ENCODE results near the gene OR51B6.
A peak's percentile ranks its signal among the peaks of the same experiment; 100 is the strongest.

OR51B6 gene

DNA sequence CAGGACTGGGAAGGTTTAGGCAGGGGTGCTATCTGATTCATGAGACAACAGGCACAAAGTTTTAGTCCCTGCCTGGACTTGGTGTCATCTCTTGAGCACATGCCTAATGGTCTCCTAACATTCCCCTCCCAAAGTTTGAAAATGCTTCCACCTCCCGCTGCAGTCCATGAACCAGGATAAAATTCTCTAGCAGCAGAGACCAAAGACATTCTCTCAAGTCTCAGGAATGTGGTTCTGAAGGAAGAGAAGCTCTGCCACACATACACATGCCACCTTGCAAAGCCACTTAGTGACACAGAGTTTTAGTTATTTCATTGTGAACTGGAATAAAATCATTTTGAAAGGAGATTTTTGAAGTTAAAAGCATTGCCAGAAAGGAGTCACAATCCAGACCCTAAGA is 15.5 kb downstream of the OR51B6 start:
- FAIRE-seq, result no peak

DNA sequence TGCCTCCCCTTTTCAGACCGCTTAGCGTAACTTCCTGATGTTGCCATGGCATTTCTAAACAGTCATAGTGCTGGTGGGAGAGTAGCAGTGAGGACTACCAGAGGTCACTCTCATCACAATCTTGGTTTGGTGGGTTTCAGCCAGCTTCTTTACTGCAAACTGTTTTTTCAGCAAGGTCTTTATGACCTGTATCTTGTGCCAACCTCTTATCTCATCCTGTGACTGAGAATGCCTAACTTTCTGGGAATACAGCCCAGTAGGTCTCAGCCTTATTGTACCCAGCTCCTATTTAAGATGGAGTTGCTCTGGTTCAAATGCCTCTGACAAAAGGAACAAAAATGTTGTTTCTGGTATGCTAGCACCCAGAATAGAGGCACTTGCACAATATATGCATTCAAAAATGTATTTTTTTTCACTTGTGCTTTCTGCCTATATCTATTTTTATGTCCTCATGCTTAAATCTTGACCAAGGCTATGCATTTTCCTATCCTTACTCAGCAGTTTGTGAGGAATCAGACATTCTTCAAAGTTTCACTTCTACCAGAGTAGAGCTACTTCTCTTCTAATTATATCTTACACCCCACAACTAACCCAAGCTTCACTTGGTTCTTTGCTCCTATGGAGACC is 16.3 kb downstream of the OR51B6 start:
- FAIRE-seq, result no peak

DNA sequence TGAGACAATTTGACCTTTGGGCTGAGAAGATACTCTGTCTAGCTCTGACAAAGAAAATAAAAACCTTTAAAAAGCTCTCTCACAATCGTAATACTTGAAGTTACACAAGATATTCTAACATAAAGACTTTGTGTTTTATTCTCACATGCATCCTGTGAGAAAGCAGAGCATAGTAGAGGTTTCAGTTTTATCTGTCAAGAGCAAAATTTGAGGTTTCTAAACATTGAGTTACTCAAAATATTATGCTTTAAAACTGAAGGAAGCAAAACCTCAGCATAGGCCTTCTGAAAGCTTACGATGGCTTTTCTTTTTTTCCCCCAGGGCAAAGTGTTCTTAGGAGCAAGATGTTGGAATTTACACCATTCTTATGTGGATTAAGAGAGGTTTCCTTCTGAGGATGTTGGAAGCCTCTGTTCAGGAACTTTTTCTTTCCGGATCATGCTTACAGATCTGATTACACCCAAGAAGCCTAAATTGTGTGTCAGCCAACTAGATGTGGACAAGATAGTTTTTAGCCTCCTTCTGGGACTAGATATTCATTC is 17.3 kb downstream of the OR51B6 start:
- FAIRE-seq, result no peak

DNA sequence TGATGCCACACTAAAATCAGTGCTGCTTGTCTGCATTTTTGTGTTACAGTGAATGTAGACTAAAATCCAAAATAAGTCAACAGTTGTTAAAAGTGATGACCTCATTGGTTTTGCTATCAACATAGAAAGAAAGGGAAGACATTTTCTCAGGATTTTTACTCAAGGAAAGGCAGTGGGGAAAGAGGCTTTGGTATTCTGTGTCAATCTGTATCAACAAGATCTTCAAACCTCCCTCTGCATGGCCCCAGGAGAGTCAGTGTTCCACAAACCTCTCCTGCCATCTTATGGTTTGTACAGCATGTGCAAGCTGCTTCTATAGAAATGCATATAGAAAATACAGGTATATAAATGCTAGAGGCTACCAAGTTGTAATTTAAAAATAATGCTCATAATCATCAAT is 18.5 kb downstream of the OR51B6 start:
- no peak for FAIRE-seq

DNA sequence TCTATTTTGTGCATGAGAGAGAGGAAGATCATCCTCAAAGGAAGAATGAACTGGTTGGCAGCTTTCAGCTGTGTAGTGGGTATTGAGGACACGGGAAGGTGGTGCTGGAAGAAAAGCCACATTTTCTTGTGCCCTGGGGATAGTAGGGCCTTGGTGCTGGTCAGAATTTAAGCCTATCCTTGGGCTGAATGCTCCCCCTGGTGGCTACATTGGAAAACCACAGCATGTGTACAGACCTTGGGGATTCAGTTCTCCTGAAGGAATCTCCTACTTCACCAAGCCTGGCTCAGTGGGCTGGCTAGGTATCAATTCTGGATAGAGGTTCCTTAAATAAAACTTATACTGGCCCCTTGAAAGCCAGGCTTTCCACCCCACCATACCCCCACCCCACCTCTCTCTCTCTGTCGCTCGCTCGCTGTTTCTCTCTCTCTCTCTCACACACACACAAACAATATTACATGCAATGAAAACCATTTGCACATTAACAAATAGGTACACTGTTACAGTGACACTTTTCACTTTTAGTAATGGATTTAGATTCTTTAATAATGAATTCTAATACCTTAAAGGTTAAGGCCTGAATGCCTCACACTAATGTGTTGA is 29.5 kb downstream of the OR51B6 start:
- peak; percentile 9 for FAIRE-seq

DNA sequence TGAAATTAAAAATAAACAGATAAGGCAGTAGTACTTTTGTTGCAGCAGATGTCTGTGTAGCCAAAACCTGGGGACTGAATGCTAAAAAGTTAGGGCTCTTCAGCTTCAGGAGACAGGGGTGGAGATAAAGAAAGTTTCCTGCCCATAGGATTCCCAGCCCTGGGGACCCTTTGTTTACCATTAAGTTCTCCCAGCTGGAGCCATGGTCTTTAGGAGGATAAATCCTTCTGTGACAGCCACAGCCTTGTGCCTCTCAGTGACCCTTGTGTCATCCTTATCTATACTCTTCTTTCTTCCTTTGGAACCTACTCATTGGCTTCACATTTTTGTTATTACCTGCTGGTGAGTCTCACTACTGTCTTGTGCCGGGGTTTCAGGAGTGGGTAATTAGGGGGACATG is 32.3 kb downstream of the OR51B6 start, which contains the start of gene OR51M1:
TSS of gene OR51M1 (plus strand) at position 237 of the 400 bp plus-strand sequence. CDS start 5,587 bp downstream, outside the sequence.
- no peak for FAIRE-seq

DNA sequence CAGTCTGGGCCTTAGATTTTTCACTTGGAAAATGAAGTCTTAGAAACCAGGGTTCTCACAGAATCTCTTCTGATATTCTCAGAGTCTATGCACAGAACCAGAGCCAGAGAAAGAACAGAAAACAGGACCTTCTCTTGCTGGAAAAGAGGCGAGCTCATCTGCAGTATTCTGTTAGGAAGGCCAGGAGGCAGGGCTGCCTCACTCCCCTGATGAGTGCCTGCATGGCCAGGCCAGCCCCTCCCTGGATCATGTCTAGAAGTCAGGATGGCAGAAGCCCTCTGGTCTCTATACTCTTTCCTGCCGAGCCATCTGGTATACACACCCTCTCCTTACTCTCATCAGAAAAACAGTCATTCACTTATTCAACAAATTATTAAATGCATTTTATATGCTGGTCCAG is 33.0 kb downstream of the OR51B6 start:
- FAIRE-seq, result no peak

DNA sequence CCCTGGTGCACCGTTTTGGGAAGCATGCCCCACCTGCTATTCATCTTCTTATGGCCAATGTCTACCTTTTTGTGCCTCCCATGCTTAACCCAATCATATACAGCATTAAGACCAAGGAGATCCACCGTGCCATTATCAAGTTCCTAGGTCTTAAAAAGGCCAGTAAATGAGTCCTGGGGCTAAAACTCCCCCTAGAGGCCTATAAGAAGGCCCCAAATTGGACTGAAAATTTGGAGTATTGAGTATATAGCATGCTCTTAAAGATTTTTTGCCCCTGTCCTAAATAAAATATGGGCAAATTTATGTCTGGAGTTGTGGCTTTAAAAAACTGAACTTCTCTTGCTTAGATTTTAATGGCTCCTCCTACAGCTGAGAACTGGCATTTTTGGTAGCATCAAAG is 38.9 kb downstream of the OR51B6 start:
- no peak for FAIRE-seq

DNA sequence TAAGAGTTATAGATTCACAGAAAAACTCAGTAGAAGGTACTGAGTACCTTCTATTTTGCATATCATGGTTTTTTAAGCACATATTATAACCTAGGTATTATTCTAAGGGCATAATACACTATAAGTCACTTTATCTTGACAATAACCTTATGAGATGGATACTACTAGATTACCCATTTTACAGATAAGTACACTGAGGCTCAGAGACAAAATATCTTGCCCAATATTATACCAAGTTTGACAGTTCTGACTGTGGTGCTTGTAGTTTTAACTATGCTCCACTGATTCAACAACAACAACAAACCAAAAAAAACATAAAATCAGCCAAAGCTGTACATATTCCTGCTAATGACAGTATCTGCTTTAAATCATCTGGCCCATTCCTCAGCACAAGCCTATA is 42.8 kb downstream of the OR51B6 start:
- FAIRE-seq, result no peak

DNA sequence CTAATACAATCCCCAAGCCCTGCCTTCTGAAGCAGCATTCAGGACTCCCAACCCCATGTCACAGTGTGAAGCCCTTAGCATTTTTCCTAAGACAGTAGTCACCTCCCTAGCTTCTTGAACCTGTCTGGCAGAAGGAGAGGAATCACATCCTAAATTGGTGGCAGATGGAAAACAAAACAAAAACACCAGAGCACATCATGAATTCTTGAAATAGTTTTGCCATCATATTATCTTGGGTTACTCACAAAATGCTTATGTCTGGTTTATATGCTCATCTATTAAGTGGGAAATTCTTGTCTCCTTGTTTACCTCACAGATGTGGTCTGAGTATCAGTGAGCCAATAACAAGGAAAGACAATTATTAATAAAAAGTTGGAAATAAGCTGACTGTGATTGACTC is 47.6 kb downstream of the OR51B6 start:
- no peak for FAIRE-seq

Data from TTC549 (cell line).